ENCODE measurements around the gene PRCD. TPM values are rescaled to one million over a fixed set of nuclear protein-coding genes. Genes with fewer than 3 reads are reported as not detected.

Gene PRCD
- not detected in 2 replicates for total RNA-seq

DNA sequence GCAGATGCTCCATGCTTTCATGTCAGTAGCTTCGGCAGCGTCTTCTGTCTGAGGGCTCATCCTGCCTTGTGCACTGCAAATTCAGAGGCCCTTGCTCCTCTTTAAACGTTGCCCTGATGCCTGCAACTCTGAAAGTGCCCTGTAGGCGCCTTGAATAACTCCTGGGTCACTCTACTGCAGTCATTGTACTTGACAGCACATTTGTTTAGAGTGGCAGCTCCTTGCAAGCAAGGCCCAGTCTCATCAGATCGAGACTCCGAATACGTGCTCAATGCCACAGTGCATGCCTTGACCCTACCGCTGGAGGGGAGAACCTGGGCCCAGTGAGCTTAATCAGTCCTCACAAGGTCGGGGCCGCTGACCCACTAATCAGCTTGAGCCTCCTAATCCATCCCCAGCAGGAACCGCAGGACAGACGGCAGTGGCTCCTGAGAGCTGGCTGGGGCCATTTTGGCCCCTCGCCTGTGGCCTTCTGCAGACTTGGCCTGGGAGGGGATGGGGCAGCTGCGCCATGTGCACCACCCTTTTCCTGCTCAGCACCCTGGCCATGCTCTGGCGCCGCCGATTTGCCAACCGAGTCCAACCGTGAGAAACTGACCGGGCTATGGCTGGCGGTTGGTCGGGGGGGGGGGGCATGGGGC, at the start of gene PRCD:
Gene PRCD (plus strand): TSS at position 414 of the 641 bp plus-strand sequence. CDS start 98 bp downstream, at position 512.
- intact Hi-C loops (cut with micrococcal nuclease): no loop called here

DNA sequence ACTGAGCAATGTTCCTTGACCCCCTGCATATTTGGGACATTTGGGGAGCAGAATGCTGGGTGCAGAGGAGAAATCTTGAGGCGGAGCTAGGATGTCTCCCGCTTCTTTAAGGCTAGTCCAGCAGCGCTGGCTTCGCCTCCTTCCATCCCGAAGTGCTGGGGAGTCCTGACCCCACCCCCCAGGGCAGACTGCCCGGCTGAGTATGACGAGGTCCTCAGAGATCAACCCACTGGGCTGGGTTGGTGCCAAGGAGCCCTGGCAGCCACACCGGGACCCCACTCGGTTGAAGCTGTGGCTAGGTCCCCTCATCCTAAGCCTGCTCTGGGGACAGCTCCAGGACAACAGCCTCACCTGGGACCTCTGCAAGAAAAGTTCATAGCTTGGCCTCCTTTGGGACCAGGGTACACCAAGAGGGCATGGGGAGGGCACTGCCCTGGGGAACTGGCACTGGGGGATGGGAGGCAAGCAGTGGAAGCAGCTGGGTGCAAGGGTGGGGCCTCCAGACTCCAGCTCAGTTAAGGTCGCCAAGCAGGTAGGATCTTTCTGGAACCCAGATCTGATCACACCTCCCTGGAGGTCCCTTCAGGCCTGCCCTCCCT, 49.6 kb upstream of the PRCD start:
- intact Hi-C loops (cut with micrococcal nuclease): no loop called here

GRCh38 chr17:76491271-76492122, 48.3 kb upstream of the PRCD start:
- intact Hi-C loops (cut with micrococcal nuclease): loop anchor here (2.0 kb wide), 1 partner anchor 65 kb away; no protein-coding TSS in a partner anchor

DNA sequence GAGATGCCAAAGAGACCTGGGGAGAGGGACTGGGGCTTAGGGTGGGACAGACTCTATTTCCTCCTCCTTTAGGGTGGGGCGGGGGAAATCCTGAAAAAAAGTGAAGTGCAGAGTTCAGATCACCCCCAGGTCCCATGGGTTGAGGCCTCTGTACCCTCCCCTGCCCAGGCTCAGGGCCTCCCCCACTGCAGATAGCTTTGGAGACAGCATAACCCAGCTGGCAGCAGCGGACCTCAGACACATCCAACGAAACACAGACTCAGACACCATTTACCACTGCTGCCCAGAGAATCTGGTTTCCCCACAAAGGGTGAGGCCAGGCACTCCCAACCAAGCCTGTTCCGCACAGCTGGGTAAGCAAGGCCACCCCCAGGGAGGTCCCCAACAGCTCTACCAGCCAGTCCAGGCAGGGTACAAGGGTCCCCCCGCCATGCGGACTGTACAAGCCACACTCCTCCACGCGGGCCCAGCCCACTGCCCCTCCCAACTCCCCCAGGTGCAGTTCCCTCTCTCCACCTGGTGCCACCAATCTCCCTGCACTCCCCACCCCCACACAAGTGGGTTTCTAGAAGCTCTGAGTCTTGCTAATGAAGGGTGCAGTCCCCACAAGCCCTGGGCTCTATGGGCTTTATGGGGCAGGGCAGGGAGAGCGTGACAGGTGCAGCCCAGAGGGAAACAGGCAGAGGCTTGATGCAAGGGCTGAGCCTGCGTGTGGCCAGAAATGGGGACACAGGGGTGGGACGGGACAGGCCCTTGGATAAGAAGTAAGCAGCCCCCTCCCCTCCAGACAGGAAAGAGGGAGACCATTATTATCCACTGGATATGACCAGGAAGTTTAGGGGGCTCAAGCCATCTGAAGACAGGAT, 47.5 kb upstream of the PRCD start:
- intact Hi-C loops (cut with micrococcal nuclease): loop anchor here (2.0 kb wide), 1 partner anchor 64 kb away; no protein-coding TSS in a partner anchor

GRCh38 chr17:76492989-76493501, 46.8 kb upstream of the PRCD start:
- intact Hi-C loops (cut with micrococcal nuclease): loop anchor here (1.0 to 2.0 kb wide), 3 partner anchors 8 to 64 kb away; partner anchors contain the start of gene RHBDF2

DNA sequence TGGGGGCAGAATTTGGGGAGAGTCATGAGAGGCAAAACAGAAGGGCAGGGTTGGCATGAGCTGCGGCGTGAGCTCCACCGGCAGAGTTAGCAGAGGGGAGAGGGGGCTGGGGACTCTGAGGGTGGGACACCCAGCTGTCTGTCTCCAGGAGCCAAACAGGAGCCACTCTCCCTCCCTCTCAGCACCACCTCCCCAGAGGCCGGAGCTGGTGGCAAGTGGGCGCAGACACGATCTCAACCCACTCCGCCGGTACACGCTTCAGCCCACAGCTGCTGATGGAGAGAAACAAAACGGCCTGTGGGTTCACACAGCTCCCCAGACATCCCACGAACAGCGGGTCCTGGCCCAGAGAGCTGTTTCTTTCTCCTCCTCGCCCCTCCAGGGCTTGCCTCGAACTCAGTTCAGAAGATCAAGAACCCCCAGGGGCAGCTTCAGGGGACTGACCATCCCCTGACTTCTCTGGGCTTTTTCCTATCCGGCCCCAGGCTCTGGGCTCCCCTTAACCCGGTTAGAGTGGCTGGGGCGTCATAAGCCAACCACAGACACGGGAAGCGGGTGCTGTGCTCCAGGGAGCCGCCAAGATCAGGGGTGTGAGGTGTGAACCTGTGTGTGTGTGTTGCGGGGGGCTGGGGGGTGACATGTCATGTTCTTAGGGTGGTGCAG, 46.2 kb upstream of the PRCD start:
- intact Hi-C loops (cut with micrococcal nuclease): loop anchor here (1.0 to 2.0 kb wide), 3 partner anchors 8 to 63 kb away; partner anchors contain the start of gene RHBDF2

DNA sequence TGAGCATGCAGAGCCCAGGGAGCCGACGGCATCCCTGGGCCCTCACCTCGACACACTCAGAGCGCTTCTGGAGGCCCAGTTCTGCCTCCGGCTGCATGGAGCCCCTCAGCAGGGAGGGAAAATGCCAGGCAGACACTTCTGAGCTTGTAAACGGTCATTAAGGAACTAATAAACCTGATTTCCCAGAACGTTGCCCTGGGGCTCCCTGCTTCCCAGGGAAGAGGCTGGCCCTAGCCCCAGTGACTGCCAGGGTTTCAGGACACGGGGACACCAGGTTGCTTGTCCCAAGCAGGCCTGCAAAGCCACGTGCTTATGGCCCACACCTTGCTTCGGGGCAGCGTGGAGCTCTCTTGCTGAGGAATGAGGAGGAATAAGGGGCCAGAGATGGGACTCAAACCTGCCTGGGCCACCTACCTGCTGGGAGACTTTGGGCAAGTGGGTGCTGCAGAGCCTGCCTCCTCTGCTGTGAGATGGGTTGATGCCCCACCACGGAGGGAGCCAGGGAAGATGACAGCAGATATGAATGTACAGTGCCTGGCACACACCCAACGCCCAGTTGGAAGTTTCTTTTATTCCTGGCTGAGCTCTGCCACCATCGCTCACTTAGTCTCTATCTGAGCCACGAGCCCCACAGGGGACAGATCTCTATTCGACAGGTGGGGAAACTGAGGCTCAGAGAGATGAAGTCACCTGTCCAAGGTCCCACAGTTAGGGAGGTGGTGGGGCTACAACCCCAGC, 44.0 kb upstream of the PRCD start:
- intact Hi-C loops (cut with micrococcal nuclease): no loop called here

DNA sequence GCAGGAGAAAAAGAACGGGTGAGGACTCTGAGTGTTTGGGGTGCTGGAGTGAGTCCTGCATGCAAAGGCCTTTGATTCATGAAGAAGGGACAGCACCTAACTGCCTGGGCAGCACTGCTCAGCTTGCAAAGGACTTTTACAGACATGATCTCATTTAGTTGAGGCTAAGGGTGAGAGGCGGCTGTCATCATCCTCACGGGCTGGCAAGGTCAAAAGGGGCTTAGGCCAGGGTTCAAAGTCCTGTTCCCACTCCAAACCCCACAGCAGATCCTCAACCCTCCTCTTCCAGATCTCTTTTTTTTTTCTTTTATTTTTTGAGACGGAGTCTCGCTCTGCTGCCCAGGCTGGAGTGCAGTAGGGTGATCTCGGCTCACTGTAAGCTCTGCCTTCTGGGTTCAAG, 43.4 kb upstream of the PRCD start:
- intact Hi-C loops (cut with micrococcal nuclease): no loop called here

- intact Hi-C loops (cut with micrococcal nuclease): no loop called here
These were observed 42.2 kb upstream of the PRCD start for GRCh38 chr17:76497699-76497978.

DNA sequence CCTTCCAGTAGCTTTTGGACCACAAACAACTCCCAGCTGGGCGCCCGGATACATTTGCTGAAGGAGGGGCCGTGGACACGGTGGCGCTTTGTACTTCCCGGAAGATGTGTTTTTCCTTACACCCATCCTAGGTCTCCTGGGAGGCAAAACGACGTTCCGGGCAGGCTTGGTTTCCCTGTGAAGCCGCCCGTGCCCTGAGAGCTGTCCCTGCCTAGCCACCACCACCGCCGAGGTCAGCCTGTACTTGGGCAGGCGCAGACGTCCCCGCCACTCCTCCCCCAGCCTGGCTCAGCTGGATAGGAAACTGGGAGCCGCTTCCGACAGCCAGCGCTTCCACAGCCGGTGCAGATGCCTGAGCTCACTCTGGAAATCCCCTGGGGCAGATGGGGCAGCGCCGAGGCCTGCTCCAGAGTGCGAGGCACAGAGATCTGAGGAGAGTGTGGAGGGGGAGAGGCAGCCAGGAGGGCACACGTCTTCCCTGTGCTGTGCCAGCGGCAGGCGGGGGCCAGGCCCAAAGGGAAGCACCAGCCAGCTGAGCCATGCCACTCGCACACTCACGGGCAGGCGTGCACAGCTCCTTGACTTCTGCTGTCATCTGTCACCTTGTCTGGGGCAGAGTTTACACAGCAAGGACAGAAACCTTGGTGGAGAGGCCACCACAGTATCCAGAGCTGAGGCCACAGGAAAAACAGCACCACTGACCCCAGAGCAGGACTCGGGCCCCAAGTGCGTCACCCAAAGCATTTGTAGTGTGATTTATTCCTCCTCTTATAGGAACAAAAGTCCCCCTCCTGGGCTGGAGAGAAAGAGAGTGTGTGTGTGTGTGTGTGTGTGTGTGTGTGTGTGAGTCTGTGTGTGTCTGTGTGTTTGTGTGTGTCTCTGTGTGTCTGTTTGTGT, 41.6 kb upstream of the PRCD start:
- intact Hi-C loops (cut with micrococcal nuclease): no loop called here

GRCh38 chr17:76498876-76499251, 41.0 kb upstream of the PRCD start:
- intact Hi-C loops (cut with micrococcal nuclease): no loop called here

GRCh38 chr17:76499267-76499667, 40.6 kb upstream of the PRCD start:
- intact Hi-C loops (cut with micrococcal nuclease): no loop called here

DNA sequence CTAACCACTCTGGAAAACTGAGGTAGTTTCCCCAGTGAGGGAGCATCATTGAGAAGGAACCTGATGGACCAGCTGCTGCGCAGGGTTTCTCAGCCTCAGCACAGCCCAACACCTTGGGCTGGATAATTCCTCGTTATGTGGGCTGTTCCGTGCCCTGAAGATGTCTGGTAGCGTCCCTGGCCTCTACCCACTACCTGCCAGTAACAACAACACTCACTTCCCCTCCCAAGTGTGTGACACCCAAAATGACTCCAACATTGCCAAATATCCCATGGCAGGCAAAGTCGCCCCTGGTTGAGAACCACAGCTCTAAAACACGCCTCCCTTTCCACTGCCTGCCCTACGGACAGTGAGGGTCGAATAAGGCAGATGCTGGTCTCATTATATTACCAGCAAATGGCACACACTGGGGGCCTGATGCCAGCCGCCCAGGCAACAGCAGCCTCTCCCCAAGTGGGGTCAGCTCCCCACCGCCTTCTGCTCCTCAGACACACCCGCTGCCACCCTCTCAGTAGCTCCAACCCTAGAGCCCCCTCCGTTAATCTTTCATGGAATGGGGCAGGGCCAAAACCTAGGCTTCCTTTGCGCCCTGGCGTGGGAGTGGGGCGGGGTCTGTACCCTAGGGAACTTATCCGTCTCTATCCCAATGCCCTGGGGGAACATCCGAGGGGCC, 39.6 kb upstream of the PRCD start:
- intact Hi-C loops (cut with micrococcal nuclease): loop anchor here (10.0 kb wide), 1 partner anchor 395 kb away; the partner anchor contains the start of gene EXOC7

DNA sequence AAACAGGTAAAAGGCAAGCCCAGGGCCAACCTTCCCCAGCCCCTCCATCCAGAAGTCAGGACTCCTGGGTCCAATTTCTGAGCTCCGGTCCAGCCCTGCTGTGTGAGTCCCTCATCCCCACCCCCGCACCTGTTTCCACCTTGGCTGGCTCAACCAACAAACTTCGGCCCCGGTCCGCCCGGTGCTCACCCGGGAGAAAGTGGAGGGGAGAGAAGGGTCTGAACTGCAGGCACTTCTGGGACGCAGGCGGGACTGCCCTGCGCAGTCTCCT, 39.2 kb upstream of the PRCD start:
- intact Hi-C loops (cut with micrococcal nuclease): loop anchor here (1.0 to 10.0 kb wide), 6 partner anchors 7 to 396 kb away; partner anchors contain the start of genes EXOC7 and UBE2O

- intact Hi-C loops (cut with micrococcal nuclease): loop anchor here (1.0 to 10.0 kb wide), 6 partner anchors 8 to 396 kb away; partner anchors contain the start of genes EXOC7 and UBE2O
These were observed 38.6 kb upstream of the PRCD start, which contains the start of gene RHBDF2 for GRCh38 chr17:76501018-76501826. Gene RHBDF2 (minus strand): TSS chr17:76501423. CDS start chr17:76481524, 19,899 bp downstream.

- intact Hi-C loops (cut with micrococcal nuclease): loop anchor here (1.0 to 10.0 kb wide), 6 partner anchors 9 to 397 kb away; partner anchors contain the start of genes EXOC7 and UBE2O
These were observed 38.0 kb upstream of the PRCD start for GRCh38 chr17:76501827-76502307.
